Activated naive CD4-positive, alpha-beta T cell treated with anti-CD3 and anti-CD28 coated beads for 36 hours (primary cell): Measurements from ENCODE around the gene TTC39A. TPM values are rescaled to one million over a fixed set of nuclear protein-coding genes. Genes with fewer than 3 reads are reported as not detected.
A peak's percentile ranks its signal among the peaks of the same experiment; 100 is the strongest.

Source experiments
- CTCF ChIA-PET: fragments of 350-600 bp; sonication (Branson Sonifier 250); formaldehyde crosslinking; loops from one replicate; lab custom pipeline; 2021; ENCODE audit warnings: antibody characterized with exemption; lab: Charles Lee
- DNase-seq: peaks from one replicate; pipeline ENCODE4 v3.0.0-alpha.2; 2020
- H3K27ac Mint-ChIP-seq: one replicate; pipeline ENCODE4 v1.8.0; 2021; ENCODE audit warnings: mild to moderate bottlenecking, mixed read lengths
- H3K27me3 Mint-ChIP-seq: one replicate; pipeline ENCODE4 v1.8.0; 2021; ENCODE audit warnings: low read depth, mixed read lengths
- H3K36me3 Mint-ChIP-seq: one replicate; pipeline ENCODE4 v1.8.0; 2021; ENCODE audit warnings: low read depth, mixed read lengths
- H3K4me1 Mint-ChIP-seq: one replicate; pipeline ENCODE4 v1.8.0; 2021; ENCODE audit warnings: low read depth, mixed read lengths
- H3K4me3 Mint-ChIP-seq: one replicate; pipeline ENCODE4 v1.8.0; 2021; ENCODE audit warnings: mild to moderate bottlenecking, moderate library complexity, mixed read lengths
- H3K9me3 Mint-ChIP-seq: one replicate; pipeline ENCODE4 v1.8.0; 2021; ENCODE audit warnings: mixed read lengths
- intact Hi-C: fragments of 100-400 bp; cut with micrococcal nuclease; formaldehyde crosslinking; loops from one replicate; pipeline ENCODE4 v1.15.1; 2023
- total RNA-seq, 2 experiments: library from RNA; stranded (reverse); gene quantifications; one replicate each; pipeline ENCODE4 v1.2.3, GENCODE V29; 2021

The TTC39A gene
- not detected for total RNA-seq

DNA sequence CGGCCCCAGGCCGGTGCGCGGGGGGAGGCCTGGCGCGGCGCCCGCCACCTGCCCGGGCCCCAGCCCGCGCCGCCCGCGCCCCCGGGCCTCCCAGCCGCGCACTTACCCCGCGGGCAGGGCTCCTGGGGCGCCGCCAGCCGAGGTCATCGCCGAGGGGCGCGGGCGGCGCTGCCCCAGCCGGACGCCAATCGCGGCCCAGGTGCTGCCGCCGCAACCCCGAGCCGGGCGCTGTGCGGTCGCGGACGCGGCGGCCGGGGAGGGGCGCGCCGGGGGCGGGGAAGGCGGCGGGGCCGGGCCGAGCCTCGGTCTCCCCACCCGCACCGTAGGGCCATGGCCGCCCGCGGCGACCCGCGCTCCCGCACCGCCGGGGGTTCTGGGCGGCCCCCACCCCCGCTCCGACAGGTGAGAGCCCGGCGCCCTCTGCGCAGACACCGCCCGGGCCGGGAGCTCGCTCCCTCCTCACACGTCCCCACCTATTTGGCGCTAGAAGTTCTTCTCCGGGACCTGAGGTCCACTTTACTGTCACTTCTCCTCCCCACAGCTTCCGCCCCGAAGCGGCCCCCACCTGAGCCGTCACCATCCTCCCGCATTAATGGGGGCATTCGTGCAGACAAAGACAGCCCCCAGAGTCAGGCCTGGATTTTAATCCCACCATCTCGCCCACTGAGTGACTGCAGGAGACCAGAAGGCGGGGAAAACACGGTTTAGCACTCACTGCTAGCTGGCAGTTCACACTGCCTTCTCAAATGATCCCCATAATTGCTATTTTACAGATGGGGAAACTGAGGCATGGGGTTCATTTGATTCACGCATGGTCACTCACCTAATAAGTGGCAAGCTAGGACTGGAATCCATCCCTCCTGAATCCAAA lies at the start of gene TTC39A:
Gene TTC39A, minus strand, starts transcription at position 232 of the 871 bp plus-strand sequence. Its CDS starts 85 bp downstream, at position 147.
- Mint-ChIP-seq H3K27ac (no peak within 1 kb of the TSS), H3K4me1 (peaks cover 13% of the 10 kb centered on the region), H3K27me3 (peaks cover 38% of the 10 kb centered on the region), H3K9me3 (no peaks in the 10 kb centered on the region), H3K4me3 (peak within 1 kb of the TSS; percentile 57), H3K36me3 (peaks cover 2% of the 10 kb centered on the region)
- CTCF ChIA-PET: no interaction called here
- intact Hi-C loops: no loop called here
- no peak for DNase-seq

DNA sequence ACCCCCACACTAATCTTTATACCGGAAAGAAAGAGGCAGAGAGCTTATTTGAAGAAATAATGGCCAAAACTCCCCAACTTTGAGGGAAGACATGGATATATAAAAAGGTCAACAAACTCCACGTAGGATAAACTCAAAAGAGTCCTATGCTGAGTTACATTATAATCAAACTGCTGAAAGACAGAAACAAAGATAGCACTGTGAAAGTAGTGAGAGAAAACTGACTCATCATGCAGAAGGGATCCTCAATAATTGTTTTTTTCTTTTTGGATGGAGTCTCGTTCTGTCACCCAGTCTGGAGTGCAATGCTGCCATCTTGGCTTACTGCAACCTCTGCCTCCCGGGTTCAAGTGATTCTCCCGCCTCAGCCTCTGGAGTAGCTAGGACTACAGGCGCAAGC lies 48.5 kb upstream of the TTC39A start:
- DNase-seq: no peak
- peaks cover 5% of the 10 kb centered on the region for H3K9me3 Mint-ChIP-seq
- peaks cover 46% of the 10 kb centered on the region for H3K36me3 Mint-ChIP-seq
- H3K4me1 Mint-ChIP-seq: no peaks in the 10 kb centered on the region
- H3K27me3 Mint-ChIP-seq: no peaks in the 10 kb centered on the region
- CTCF ChIA-PET: interaction anchor here (0.6 kb wide), 1 partner anchor 27 kb away, joined by 3 read pairs; no protein-coding TSS in a partner anchor
- no peak overlapping the region for H3K4me3 Mint-ChIP-seq
- intact Hi-C loops: no loop called here
- no peak overlapping the region for H3K27ac Mint-ChIP-seq

DNA sequence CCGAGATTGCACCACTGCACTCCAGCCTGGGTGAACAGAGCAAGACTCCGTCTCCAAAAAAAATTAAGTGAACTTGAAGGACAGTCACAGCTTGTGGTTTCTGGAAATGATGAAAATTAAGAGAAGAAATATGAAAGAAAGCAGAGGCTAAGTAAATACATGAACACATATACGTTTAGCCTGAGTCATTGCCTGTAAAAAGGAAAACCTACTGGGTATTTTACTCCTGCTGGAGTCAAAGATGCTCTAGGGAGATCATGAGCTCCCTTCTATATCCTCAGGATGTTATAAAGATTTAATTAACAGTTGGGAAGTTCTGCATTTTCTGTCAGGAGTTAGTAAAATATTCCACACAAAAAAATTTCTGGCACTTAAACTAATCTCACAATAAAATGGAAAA lies 43.5 kb upstream of the TTC39A start:
- Mint-ChIP-seq H3K4me1 (no peaks in the 10 kb centered on the region), H3K4me3 (no peak overlapping the region), H3K9me3 (no peaks in the 10 kb centered on the region), H3K27ac (no peak overlapping the region), H3K36me3 (peaks cover 24% of the 10 kb centered on the region), H3K27me3 (no peaks in the 10 kb centered on the region)
- CTCF ChIA-PET: interaction anchor here (0.6 to 1.1 kb wide), 2 partner anchors 155 to 345 kb away, joined by 3 to 7 read pairs; no protein-coding TSS in a partner anchor
- DNase-seq: no peak
- intact Hi-C loops: no loop called here

DNA sequence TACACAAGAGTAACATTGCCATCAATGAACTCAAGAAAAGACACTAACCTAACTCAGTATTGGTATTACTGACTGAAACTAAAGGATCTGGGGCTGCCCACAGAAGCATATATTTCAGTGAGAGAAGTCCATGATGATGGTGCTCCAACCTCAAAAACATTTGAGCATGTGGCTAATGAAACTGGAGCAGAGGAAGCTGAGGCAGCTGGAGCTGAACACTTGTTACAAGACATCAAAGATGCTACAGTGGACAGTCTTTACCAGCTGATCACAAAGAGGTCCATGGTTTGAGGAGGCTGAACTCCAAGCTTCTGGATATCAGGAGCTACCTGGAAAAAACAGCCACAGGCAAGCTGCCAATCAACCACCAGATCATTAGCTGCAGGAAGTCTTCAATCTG lies 42.2 kb upstream of the TTC39A start:
- Mint-ChIP-seq H3K27ac (no peak overlapping the region), H3K27me3 (no peaks in the 10 kb centered on the region), H3K4me1 (no peaks in the 10 kb centered on the region), H3K4me3 (no peak overlapping the region), H3K9me3 (no peaks in the 10 kb centered on the region), H3K36me3 (peaks cover 20% of the 10 kb centered on the region)
- intact Hi-C loops: no loop called here
- CTCF ChIA-PET: no interaction called here
- DNase-seq: no peak

DNA sequence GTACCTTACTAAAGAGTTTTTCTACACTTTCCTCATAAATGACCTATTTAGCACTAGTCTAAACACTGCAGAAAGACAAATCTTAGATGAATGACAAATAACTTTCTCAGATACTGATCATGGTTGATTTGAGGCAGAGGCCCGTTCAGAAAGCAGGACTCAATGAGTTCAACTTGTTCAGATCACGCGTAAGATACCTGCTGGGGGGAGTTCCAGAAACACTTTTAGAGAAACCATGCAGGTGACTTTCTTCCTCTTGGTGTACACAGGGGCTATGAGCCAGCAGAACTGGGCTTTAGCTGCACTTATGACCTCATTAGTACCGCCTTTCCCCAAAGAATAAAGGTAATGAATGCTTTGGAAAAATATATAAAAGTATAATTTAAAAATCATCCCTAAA lies 38.8 kb upstream of the TTC39A start:
- DNase-seq: no peak
- no peaks in the 10 kb centered on the region for H3K4me1 Mint-ChIP-seq
- CTCF ChIA-PET: interaction anchor here (0.6 to 0.7 kb wide), 2 partner anchors 729 to 800 kb away, joined by 3 to 6 read pairs; no protein-coding TSS in a partner anchor
- H3K27me3 Mint-ChIP-seq: no peaks in the 10 kb centered on the region
- H3K9me3 Mint-ChIP-seq: no peaks in the 10 kb centered on the region
- H3K27ac Mint-ChIP-seq: no peak overlapping the region
- no peak overlapping the region for H3K4me3 Mint-ChIP-seq
- intact Hi-C loops: no loop called here
- H3K36me3 Mint-ChIP-seq: peaks cover 13% of the 10 kb centered on the region

DNA sequence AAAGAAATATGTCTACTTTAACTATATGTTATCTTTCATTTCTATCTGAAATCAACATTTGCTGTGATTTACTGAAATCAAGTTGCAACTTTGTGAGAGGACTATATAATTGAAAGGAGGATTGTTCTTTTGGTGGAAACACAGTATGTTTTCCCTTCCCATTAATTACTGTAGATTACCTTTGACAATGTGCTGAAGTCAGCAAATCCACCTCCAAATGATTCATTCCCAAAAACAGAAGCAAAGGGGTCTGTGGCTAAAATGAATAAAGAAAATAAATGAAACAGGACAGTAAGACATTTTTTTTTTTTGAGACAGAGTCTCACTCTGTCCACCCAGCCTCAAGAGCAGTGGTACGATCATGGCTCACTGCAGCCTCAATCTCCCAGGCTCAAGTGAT lies 35.4 kb upstream of the TTC39A start:
- H3K27ac Mint-ChIP-seq: no peak overlapping the region
- DNase-seq: no peak
- intact Hi-C loops: no loop called here
- H3K4me3 Mint-ChIP-seq: no peak overlapping the region
- H3K9me3 Mint-ChIP-seq: no peaks in the 10 kb centered on the region
- CTCF ChIA-PET: interaction anchor here (0.6 kb wide), 1 partner anchor 80 kb away, joined by 6 read pairs; no protein-coding TSS in a partner anchor
- no peaks in the 10 kb centered on the region for H3K27me3 Mint-ChIP-seq
- H3K36me3 Mint-ChIP-seq: peaks cover 6% of the 10 kb centered on the region
- no peaks in the 10 kb centered on the region for H3K4me1 Mint-ChIP-seq

DNA sequence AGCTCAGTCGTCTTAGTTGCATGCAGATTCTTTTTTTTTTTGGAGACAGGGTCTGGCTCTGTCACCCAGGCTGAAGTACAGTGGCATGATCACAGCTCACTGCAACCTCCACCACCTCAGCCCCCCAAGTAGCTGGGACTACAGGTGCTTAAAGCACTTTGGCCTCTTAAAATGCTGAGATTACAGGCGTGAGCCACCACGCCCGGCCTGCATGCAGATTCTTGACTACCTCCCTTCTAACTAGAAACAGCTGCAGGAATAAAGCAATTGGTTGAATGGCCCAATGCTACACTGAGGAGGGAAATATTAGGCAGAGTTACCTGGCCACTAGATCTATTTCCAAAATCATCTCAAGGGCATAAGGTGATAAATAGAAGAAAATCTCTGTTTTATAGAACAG lies 29.5 kb upstream of the TTC39A start:
- CTCF ChIA-PET: no interaction called here
- Mint-ChIP-seq H3K27me3 (no peaks in the 10 kb centered on the region), H3K4me3 (no peak overlapping the region), H3K4me1 (no peaks in the 10 kb centered on the region), H3K27ac (no peak overlapping the region), H3K36me3 (peaks cover 18% of the 10 kb centered on the region), H3K9me3 (no peaks in the 10 kb centered on the region)
- intact Hi-C loops: no loop called here
- no peak for DNase-seq

DNA sequence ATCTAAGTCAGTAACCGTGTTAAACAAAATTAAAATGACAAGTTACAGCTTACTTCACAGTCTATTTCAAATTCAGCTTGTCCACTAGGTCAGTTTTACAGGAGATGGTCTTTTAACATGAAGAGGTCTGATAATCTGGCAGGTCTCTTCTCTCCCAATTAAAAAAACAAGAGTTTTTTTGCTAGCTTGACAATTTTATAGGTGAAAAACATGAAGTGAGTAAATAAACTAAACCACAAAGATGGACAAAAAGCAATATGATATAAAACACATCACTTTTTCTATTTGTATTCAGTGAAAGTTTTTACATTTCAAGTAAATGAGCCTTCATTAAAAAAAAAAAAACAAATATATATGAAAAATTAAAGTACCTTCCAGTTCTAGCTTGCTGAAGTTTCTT lies 25.0 kb upstream of the TTC39A start:
- peaks cover 15% of the 10 kb centered on the region for H3K36me3 Mint-ChIP-seq
- CTCF ChIA-PET: interaction anchor here (0.7 kb wide), 1 partner anchor 259 kb away, joined by 3 read pairs; no protein-coding TSS in a partner anchor
- intact Hi-C loops: no loop called here

DNA sequence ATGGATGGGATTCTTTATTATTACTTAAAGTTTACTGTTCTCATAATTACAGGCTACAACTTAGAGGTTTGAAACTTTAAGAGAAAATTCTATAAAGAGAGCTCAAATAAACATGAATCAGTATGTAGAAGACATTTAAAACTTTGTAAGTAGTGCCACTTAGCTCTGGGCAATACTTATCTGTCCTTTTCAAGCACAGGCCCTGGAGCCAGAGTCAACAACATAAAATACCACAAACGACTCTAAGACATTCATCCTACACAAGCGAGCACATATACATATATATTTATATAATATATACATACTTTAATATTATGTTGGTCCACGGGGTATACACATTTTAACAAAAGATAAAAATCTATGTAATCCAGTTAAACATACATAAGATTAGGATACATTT lies 24.1 kb upstream of the TTC39A start:
- Mint-ChIP-seq H3K4me3 (no peak overlapping the region), H3K27ac (no peak overlapping the region), H3K4me1 (no peaks in the 10 kb centered on the region), H3K27me3 (no peaks in the 10 kb centered on the region), H3K9me3 (no peaks in the 10 kb centered on the region), H3K36me3 (peaks cover 15% of the 10 kb centered on the region)
- CTCF ChIA-PET: no interaction called here
- DNase-seq: no peak
- intact Hi-C loops: no loop called here

More for the DNA sequence above, 25.0 kb upstream of the TTC39A start:
- no peaks in the 10 kb centered on the region for H3K9me3 Mint-ChIP-seq
- H3K27ac Mint-ChIP-seq: no peak overlapping the region
- H3K4me3 Mint-ChIP-seq: no peak overlapping the region
- no peaks in the 10 kb centered on the region for H3K27me3 Mint-ChIP-seq
- H3K4me1 Mint-ChIP-seq: no peaks in the 10 kb centered on the region
- no peak for DNase-seq

DNA sequence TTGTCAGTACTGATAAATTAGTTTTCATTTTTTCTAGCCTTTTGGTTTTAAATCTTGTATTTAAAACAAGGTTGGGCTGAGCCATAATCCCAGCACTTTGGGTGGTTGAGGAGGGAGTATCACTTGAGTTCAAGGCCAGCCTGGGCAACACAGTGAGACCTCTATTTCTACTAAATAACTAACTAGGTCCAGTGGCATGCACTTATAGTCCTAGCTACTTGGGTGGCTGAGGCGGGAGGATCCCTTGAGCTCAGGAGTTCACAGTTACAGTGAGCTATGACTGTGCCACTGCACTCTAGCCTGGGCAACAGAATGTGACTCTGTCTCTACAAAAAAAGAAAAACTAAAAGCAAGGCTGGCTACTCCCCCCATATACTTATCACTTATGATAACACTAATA lies 21.5 kb upstream of the TTC39A start:
- H3K4me3 Mint-ChIP-seq: no peak overlapping the region
- H3K9me3 Mint-ChIP-seq: no peaks in the 10 kb centered on the region
- CTCF ChIA-PET: interaction anchor here (0.6 kb wide), 1 partner anchor 27 kb away, joined by 3 read pairs; no protein-coding TSS in a partner anchor
- peaks cover 11% of the 10 kb centered on the region for H3K36me3 Mint-ChIP-seq
- no peaks in the 10 kb centered on the region for H3K4me1 Mint-ChIP-seq
- intact Hi-C loops: no loop called here
- no peak for DNase-seq
- H3K27ac Mint-ChIP-seq: no peak overlapping the region
- peaks cover 3% of the 10 kb centered on the region for H3K27me3 Mint-ChIP-seq

DNA sequence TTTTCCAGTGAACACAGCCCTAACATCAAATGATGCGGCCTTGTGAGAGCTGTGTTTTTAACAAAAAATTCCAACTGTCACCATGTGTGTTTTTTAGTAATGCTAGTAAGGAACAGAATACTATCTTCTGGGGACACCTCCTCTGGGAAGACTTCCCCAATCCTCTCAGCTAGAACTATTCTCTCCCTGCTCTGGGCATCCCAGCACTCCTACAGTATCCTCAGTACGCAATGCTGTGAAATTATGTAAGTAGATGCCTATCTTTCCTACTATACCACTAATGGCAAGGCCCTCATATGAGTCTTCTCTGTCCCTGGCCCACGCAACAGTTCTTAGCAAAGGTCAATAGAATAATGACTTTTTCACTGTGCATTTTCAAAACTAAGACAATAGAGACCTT lies 19.5 kb upstream of the TTC39A start:
- no peaks in the 10 kb centered on the region for H3K9me3 Mint-ChIP-seq
- no peaks in the 10 kb centered on the region for H3K36me3 Mint-ChIP-seq
- intact Hi-C loops: loop anchor here (10.0 kb wide), 1 partner anchor 415 kb away; no protein-coding TSS in a partner anchor
- no peaks in the 10 kb centered on the region for H3K4me1 Mint-ChIP-seq
- no peak overlapping the region for H3K27ac Mint-ChIP-seq
- peaks cover 16% of the 10 kb centered on the region for H3K27me3 Mint-ChIP-seq
- H3K4me3 Mint-ChIP-seq: no peak overlapping the region
- CTCF ChIA-PET: no interaction called here
- DNase-seq: no peak

DNA sequence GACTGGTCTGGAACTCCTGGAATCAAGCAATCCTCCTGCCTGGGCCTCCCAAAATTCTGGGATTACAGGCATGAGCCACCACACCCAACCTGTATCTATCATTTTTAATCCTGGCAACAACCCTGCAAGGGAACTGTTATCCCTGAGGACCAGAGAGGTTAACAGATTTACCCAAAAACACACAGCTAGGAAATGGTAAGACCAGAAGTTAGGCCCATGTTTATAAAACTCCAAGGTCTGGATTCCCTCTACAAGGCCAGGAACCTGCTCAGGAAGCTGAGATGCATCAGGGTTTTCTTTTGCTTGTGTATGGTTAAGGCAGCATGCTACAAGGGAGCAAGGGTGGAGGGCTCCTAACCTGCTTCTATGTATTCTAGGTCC lies 17.8 kb upstream of the TTC39A start:
- peaks cover 28% of the 10 kb centered on the region for H3K27me3 Mint-ChIP-seq
- no peak for DNase-seq
- no peak overlapping the region for H3K4me3 Mint-ChIP-seq
- no peaks in the 10 kb centered on the region for H3K9me3 Mint-ChIP-seq
- intact Hi-C loops: loop anchor here (10.0 kb wide), 1 partner anchor 417 kb away; no protein-coding TSS in a partner anchor
- H3K27ac Mint-ChIP-seq: no peak overlapping the region
- H3K36me3 Mint-ChIP-seq: no peaks in the 10 kb centered on the region
- CTCF ChIA-PET: interaction anchor here (0.7 kb wide), 1 partner anchor 27 kb away, joined by 3 read pairs; no protein-coding TSS in a partner anchor
- peaks cover 5% of the 10 kb centered on the region for H3K4me1 Mint-ChIP-seq
